K562 (cell line): ENCODE data around the gene RNF44. TPM values are rescaled to one million over a fixed set of nuclear protein-coding genes. Genes with fewer than 3 reads are reported as not detected.

ENCODE experiments used
- CCNT2 ChIP-seq: IDR thresholded peaks from 2 replicates; pipeline ENCODE4 v1.6.1; 2011; ENCODE audit warnings: borderline replicate concordance, low read depth, mild to moderate bottlenecking, moderate library complexity, mixed read lengths, low read length; ENCODE audit not compliant: insufficient read length; ENCODE audit errors: extremely low read depth
- GABPB1 ChIP-seq: sonication (generic); formaldehyde crosslinking; IDR thresholded peaks from 2 replicates; pipeline ENCODE4 v1.8.0; 2022; ENCODE audit warnings: mild to moderate bottlenecking, missing genetic modification reagents
- GATA2 ChIP-seq: sonication (generic); formaldehyde crosslinking; IDR thresholded peaks from 2 replicates; pipeline ENCODE4 v1.4.0; 2020; ENCODE audit warnings: mild to moderate bottlenecking, missing genetic modification reagents
- HBP1 ChIP-seq: fragments of 450-650 bp; formaldehyde crosslinking; IDR thresholded peaks from 2 replicates; pipeline ENCODE4 v1.4.0; 2022; ENCODE audit warnings: missing genetic modification characterization
- HCFC1 ChIP-seq: IDR thresholded peaks from 2 replicates; pipeline ENCODE4 v1.6.1; 2012; ENCODE audit warnings: low read depth, low read length, improper control_type of control experiment
- JUND ChIP-seq, 2 experiments: IDR thresholded peaks; 2 replicates in 1 of 2; 3 replicates in 1 of 2; pipeline ENCODE4 v1.6.1; 2011; ENCODE audit warnings: borderline replicate concordance in 2 of 2, low read depth in 2 of 2, low read length in 2 of 2, improper control_type of control experiment in 1 of 2, missing biosample characterization in 1 of 2, missing genetic modification characterization in 1 of 2, missing genetic modification reagents in 1 of 2
- MBD1 ChIP-seq: fragments of 250-450 bp; sonication (Bioruptor Pico); IDR thresholded peaks from 2 replicates; pipeline ENCODE4 v1.8.0; 2022; ENCODE audit warnings: inconsistent platforms
- NBN ChIP-seq: fragments of 450-650 bp; IDR thresholded peaks from 2 replicates; pipeline ENCODE4 v1.6.1; 2016; ENCODE audit warnings: low read depth, mild to moderate bottlenecking
- NFE2 ChIP-seq: IDR thresholded peaks from 2 replicates; pipeline ENCODE4 v1.6.1; 2014; ENCODE audit warnings: antibody characterized with exemption, low read depth
- PHB ChIP-seq: fragments of 250-450 bp; sonication (Bioruptor Pico); IDR thresholded peaks from 2 replicates; pipeline ENCODE4 v1.5.0; 2021
- POLR2A ChIP-seq: fragments of 450-650 bp; conservative IDR thresholded peaks from 2 replicates; pipeline ENCODE4 v1.6.1; 2016
- POLR2B ChIP-seq: fragments of 450-650 bp; IDR thresholded peaks from 2 replicates; pipeline ENCODE4 v1.6.1; 2018; ENCODE audit warnings: low read depth; ENCODE audit not compliant: partially characterized antibody
- POLR2G ChIP-seq: fragments of 200-400 bp; formaldehyde crosslinking; IDR thresholded peaks from 2 replicates; pipeline ENCODE4 v1.6.1; 2017; ENCODE audit warnings: low read depth, mild to moderate bottlenecking, antibody characterized with exemption, low read length, moderate library complexity
- RB1 ChIP-seq: fragments of 450-650 bp; IDR thresholded peaks from 2 replicates; pipeline ENCODE4 v1.6.1; 2017; ENCODE audit warnings: low read depth, mild to moderate bottlenecking
- RBFOX2 ChIP-seq: fragments of 200-400 bp; formaldehyde crosslinking; IDR thresholded peaks from 2 replicates; pipeline ENCODE4 v1.6.1; 2017; ENCODE audit warnings: low read depth, mild to moderate bottlenecking, low read length, moderate library complexity
- SAFB ChIP-seq: fragments of 200-400 bp; formaldehyde crosslinking; IDR thresholded peaks from 2 replicates; pipeline ENCODE4 v1.6.1; 2017; ENCODE audit warnings: low read depth, low read length, borderline replicate concordance
- SIX5 ChIP-seq, 2 experiments: IDR thresholded peaks; 2 replicates each; pipeline ENCODE4 v1.6.1; 2011; ENCODE audit warnings: low read length in 2 of 2, borderline replicate concordance in 1 of 2, low read depth in 1 of 2, mild to moderate bottlenecking in 1 of 2, moderate library complexity in 1 of 2; ENCODE audit not compliant: insufficient read depth in 1 of 2
- TBP ChIP-seq: optimal IDR thresholded peaks from 2 replicates; pipeline ENCODE3; 2011; ENCODE audit warnings: low read depth, low read length, improper control_type of control experiment
- VEZF1 ChIP-seq: fragments of 200-800 bp; sonication (Bioruptor generic); IDR thresholded peaks from 2 replicates; pipeline ENCODE4 v1.6.1; 2017; ENCODE audit warnings: missing genetic modification characterization, missing compliant biosample characterization
- ZBTB1 ChIP-seq: sonication (generic); formaldehyde crosslinking; IDR thresholded peaks from 2 replicates; pipeline ENCODE4 v1.8.1; 2023; ENCODE audit warnings: missing genetic modification reagents, low read depth, mild to moderate bottlenecking, borderline replicate concordance
- polyA plus RNA-seq, 8 experiments: library from polyadenylated mRNA; depleted of rRNA in 4 of 8; stranded (reverse) in 5 of 8; unstranded in 3 of 8; fragments of >200 nt; fragmentation: Nextera tagmentation in 2 of 8; fragmentation: Illumina TruSeq in 1 of 8; extraction: Ambion mirVana in 2 of 8; extraction: Trizol in 1 of 8; gene quantifications; 2 replicates each; pipeline versions ENCODE4 v1.2.1 to v1.2.3, GENCODE V29; 2011 to 2014; ENCODE audit warnings: inconsistent platforms in 1 of 8, missing spikeins in 1 of 8
- total RNA-seq, 7 experiments: library from RNA; depleted of rRNA in 6 of 7; stranded (reverse); fragments of >200 nt in 6 of 7; fragmentation: Illumina TruSeq in 2 of 7; extraction: Trizol in 2 of 7; gene quantifications; 2 replicates each; pipeline versions ENCODE4 v1.2.1 to v1.2.3, GENCODE V29; 2011 to 2021; ENCODE audit warnings: low replicate concordance in 1 of 7
- TF ChIP-seq, protein P1 (sequence below): fragments of 250-450 bp; sonication (Bioruptor Pico); IDR thresholded peaks from 2 replicates; pipeline ENCODE4 v1.4.0; 2020; ENCODE audit warnings: mild to moderate bottlenecking

RNF44 gene
- total and polyA plus RNA-seq, 9 of the 15 experiments (the other 6 are each of a cell fraction or from before 2014, with no cell fraction given): 1.6 to 82.6 (median 7.4) TPM

GRCh38 chr5:176543428-176544182 is 6.4 kb upstream of the RNF44 start (continued):
- no peak for TF ChIP-seq NFE2
- peak; percentile 14; the same call in 1 of the 2 replicates for TF ChIP-seq JUND (IDR thresholded peaks at IDR 0.05; ENCODE audit: borderline replicate concordance, low read depth, low read length)
- no peak for TF ChIP-seq JUND (tag; IDR thresholded peaks at IDR 0.05; ENCODE audit: borderline replicate concordance, low read depth, low read length)
- TF ChIP-seq GABPB1 (CRISPR knock-in tag): peak; percentile 60; the same call in 1 of the 2 replicates
- peak; percentile 51 for TF ChIP-seq VEZF1
- peak; percentile 58 for TF ChIP-seq POLR2B
- no peak for TF ChIP-seq GATA2 (CRISPR knock-in tag)
- no peak for TF ChIP-seq SIX5 (IDR thresholded peaks at IDR 0.05; ENCODE audit: borderline replicate concordance in 1 of 2, insufficient read depth in 1 of 2, low read depth in 1 of 2, low read length in 2 of 2)
- peak; percentile 63 for TF ChIP-seq TBP
- TF ChIP-seq, protein P1, sequence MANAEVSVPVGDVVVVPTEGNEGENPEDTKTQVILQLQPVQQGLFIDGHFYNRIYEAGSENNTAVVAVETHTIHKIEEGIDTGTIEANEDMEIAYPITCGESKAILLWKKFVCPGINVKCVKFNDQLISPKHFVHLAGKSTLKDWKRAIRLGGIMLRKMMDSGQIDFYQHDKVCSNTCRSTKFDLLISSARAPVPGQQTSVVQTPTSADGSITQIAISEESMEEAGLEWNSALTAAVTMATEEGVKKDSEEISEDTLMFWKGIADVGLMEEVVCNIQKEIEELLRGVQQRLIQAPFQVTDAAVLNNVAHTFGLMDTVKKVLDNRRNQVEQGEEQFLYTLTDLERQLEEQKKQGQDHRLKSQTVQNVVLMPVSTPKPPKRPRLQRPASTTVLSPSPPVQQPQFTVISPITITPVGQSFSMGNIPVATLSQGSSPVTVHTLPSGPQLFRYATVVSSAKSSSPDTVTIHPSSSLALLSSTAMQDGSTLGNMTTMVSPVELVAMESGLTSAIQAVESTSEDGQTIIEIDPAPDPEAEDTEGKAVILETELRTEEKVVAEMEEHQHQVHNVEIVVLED (CRISPR knock-in tag): peak; percentile 84
- peak; percentile 55 for TF ChIP-seq CCNT2
- no peak for TF ChIP-seq HCFC1
- TF ChIP-seq PHB: peak; percentile 34; the same call in 1 of the 2 replicates
- TF ChIP-seq POLR2G: peak; percentile 78
- peak; percentile 22; the same call in 1 of the 2 replicates for TF ChIP-seq NBN
- TF ChIP-seq SAFB: peak; percentile 40; the same call in 1 of the 2 replicates
- TF ChIP-seq ZBTB1 (CRISPR knock-in tag): peak; percentile 64
- TF ChIP-seq HBP1 (CRISPR knock-in tag): no peak
- peak; percentile 74 for TF ChIP-seq RBFOX2
- peak; percentile 8 for TF ChIP-seq RB1
- peak; percentile 74 for TF ChIP-seq POLR2A
- TF ChIP-seq MBD1 (CRISPR knock-in tag): no peak
